ENCODE data around the gene ZMAT3. TPM values are rescaled to one million over a fixed set of nuclear protein-coding genes. Genes with fewer than 3 reads are reported as not detected.

ZMAT3 gene
- total and polyA plus RNA-seq, 2 experiments from 2014 or later, result 7.6 to 9.5 TPM

DNA sequence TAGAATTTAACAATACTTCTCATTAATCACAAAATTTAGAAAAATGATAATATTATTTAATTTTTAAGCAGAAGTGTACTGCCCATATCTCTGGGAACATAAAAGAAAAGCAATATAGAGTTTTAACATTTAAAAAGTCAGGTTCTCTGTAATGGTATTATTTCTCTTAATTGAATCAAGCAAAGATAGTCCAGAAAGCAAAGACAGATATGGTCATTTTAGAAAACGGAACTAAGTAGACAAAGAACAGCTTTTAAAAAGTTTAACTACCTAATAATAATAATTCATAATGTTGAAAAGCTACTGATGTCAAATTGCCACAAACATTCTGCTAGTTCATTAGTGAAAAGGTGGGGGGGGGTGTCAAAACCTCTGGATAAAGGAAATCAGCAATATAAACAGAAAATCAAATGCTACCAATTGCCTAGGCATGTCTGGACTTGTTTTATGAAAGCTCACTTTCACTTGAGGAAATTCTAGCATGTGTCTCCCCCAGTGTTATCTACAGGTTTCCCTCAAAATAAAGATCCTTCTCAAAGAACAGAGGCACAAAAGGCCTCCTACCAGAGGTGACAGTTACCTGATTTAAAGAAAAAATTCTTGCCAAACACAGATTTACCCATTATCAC lies 1.7 kb downstream of the ZMAT3 start:
- H3K27me3 ChIP-seq, result no peaks in the 10 kb centered on the region
- TF ChIP-seq, protein P1, sequence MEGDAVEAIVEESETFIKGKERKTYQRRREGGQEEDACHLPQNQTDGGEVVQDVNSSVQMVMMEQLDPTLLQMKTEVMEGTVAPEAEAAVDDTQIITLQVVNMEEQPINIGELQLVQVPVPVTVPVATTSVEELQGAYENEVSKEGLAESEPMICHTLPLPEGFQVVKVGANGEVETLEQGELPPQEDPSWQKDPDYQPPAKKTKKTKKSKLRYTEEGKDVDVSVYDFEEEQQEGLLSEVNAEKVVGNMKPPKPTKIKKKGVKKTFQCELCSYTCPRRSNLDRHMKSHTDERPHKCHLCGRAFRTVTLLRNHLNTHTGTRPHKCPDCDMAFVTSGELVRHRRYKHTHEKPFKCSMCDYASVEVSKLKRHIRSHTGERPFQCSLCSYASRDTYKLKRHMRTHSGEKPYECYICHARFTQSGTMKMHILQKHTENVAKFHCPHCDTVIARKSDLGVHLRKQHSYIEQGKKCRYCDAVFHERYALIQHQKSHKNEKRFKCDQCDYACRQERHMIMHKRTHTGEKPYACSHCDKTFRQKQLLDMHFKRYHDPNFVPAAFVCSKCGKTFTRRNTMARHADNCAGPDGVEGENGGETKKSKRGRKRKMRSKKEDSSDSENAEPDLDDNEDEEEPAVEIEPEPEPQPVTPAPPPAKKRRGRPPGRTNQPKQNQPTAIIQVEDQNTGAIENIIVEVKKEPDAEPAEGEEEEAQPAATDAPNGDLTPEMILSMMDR (IDR thresholded peaks at IDR 0.05; ENCODE audit: low read depth, low read length), result no peak
- no peak overlapping the region for H3K27ac ChIP-seq

DNA sequence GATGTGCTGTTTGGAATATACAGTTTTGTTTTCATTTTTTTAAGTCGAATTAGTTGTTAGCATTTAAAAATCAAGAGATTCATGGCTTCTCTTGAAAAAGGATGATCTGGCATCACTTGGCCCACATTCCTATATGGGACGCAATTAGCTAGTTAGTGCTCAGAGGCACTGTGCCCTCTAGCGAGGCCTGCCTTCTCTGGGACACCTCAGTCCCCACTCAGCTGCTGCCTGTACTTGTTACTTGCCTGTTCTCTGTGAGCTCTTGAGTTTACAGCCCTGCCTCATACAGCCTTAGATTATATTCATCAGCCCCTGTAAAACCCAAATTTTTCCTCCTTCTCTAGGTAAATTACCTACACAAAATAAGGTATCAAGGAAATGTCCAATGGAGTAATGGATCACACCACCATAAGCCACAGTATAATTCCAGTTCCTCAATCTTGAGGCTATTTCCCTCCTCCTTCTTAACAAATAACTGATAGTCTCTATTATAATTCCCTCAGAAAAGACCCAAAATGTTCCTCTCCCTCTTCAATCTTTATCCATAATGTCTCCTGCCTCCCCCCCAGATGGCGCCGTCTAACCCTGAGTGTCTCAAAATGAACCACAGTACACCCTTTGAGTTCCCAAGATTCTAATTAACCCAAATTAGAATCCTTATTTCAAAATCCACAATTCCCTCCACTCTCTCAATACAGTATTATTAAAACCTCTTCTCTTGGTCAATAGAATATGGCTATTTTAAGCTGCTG lies 2.7 kb downstream of the ZMAT3 start:
- H3K27me3 ChIP-seq, result no peaks in the 10 kb centered on the region
- H3K9me3 ChIP-seq (ENCODE audit: low read depth), result no peaks in the 10 kb centered on the region
- H3K4me3 ChIP-seq, result no peak overlapping the region
- H3K36me3 ChIP-seq, result peaks cover 7% of the 10 kb centered on the region
- H3K4me1 ChIP-seq (ENCODE audit: low read depth), result peaks cover 14% of the 10 kb centered on the region
- TF ChIP-seq, protein P1 (IDR thresholded peaks at IDR 0.05; ENCODE audit: low read depth, low read length), result peak; percentile 60
- peak; percentile 17 to 47 for DNase-seq (ENCODE audit: low read depth in 1 of 2, low spot score in 1 of 2)
- H3K27ac ChIP-seq, result no peak overlapping the region

More for the DNA sequence above, 1.7 kb downstream of the ZMAT3 start:
- peaks cover 5% of the 10 kb centered on the region for H3K36me3 ChIP-seq
- no peaks in the 10 kb centered on the region for H3K9me3 ChIP-seq (ENCODE audit: low read depth)
- peak overlapping the region; percentile 66 for H3K4me3 ChIP-seq
- peaks cover 14% of the 10 kb centered on the region for H3K4me1 ChIP-seq (ENCODE audit: low read depth)
- DNase-seq (ENCODE audit: low read depth in 1 of 2, low spot score in 1 of 2), result peak in 1 of 2 donors; percentile 32

DNA sequence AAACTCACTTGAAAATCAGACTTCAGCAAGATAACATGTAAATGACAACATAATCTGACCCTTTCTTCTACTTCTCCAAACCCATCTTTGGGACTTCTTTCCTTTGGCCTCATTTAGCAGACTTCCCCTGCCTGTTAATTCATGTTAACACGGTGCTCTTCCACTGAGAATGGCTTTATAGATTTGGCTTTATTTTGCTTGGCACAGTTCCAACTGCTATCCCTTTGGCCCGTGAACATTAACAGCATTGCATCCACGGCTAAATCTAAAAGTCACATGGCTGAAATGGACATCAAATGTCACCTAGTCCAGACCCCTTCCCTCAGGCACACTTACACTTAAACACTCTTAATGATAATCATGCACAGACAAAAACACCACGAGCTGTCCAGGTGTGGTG lies 3.8 kb downstream of the ZMAT3 start:
- H3K4me3 ChIP-seq, result no peak overlapping the region
- TF ChIP-seq, protein P1 (IDR thresholded peaks at IDR 0.05; ENCODE audit: low read depth, low read length), result no peak

DNA sequence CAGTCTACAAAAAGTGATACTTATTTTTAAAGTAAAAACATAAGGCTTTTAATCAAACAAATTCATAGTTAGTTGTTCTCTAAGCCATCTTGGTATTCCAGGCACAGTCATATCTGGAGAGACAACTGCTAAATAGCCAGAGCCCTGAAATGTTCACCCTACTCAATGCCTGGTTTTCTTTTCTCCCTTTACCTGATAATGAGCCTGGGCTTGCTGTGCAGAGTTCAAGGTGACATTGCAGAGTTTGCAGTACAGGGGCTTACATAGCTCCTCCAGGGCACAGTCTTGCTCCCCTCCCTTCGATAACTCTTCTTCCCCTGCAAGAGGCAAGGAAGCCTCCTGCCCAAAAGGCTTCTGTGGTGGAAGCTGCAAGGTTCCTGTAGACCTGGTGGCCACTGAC lies 4.3 kb downstream of the ZMAT3 start:
- TF ChIP-seq, protein P1 (IDR thresholded peaks at IDR 0.05; ENCODE audit: low read depth, low read length), result no peak
- peak in 1 of 2 donors; percentile 14 for DNase-seq (ENCODE audit: low read depth in 1 of 2, low spot score in 1 of 2)
- H3K27me3 ChIP-seq, result no peaks in the 10 kb centered on the region
- no peak overlapping the region for H3K4me3 ChIP-seq
- H3K27ac ChIP-seq, result no peak overlapping the region
- H3K4me1 ChIP-seq (ENCODE audit: low read depth), result peaks cover 14% of the 10 kb centered on the region
- no peaks in the 10 kb centered on the region for H3K9me3 ChIP-seq (ENCODE audit: low read depth)
- peaks cover 8% of the 10 kb centered on the region for H3K36me3 ChIP-seq

More for the DNA sequence above, 3.8 kb downstream of the ZMAT3 start:
- peak; percentile 13 to 26 for DNase-seq (ENCODE audit: low read depth in 1 of 2, low spot score in 1 of 2)
- H3K4me1 ChIP-seq (ENCODE audit: low read depth), result peaks cover 14% of the 10 kb centered on the region
- H3K27ac ChIP-seq, result no peak overlapping the region
- H3K27me3 ChIP-seq, result no peaks in the 10 kb centered on the region
- H3K36me3 ChIP-seq, result peaks cover 8% of the 10 kb centered on the region
- no peaks in the 10 kb centered on the region for H3K9me3 ChIP-seq (ENCODE audit: low read depth)

DNA sequence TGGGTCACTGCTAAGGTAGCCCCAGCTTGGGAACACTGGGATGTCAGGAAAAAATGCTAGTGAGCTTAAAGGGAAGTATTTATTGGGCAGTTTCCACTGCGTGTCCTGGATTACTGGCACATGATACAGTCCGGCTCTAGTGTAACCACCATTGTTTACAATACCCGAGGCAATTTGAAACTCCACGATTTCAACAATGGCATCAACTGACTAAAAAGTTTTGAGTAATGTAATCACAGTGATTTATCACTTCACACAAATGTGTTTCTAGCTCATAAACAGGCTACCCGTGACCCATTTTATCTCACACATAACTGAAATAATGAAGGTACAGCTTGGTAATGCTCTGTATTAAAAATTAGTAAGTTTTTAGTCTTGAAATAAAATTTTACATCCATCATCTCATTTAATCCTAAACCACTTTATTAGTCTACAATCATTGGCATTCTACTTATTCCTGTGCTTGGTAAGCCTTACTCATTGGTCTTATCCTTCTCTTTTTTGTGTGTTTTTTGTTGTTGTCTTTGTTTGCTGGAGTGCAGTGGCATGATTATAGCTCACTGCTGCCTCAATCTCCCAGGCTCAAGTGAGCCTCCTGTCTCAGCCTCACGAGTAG lies 7.6 kb downstream of the ZMAT3 start:
- H3K27me3 ChIP-seq, result no peaks in the 10 kb centered on the region
- TF ChIP-seq, protein P1 (IDR thresholded peaks at IDR 0.05; ENCODE audit: low read depth, low read length), result no peak
- H3K9me3 ChIP-seq (ENCODE audit: low read depth), result no peaks in the 10 kb centered on the region
- H3K4me1 ChIP-seq (ENCODE audit: low read depth), result peaks cover 7% of the 10 kb centered on the region
- no peak overlapping the region for H3K4me3 ChIP-seq
- no peak overlapping the region for H3K27ac ChIP-seq
- no peak for DNase-seq (ENCODE audit: low read depth in 1 of 2, low spot score in 1 of 2)
- peaks cover 8% of the 10 kb centered on the region for H3K36me3 ChIP-seq

All from cardiac muscle cell (in vitro differentiated cells and primary cell).